Activated T-helper 1 cell treated with anti-CD3 and anti-CD28 coated beads, Interleukin-12 subunit alpha, Interleukin-12 subunit beta, Interleukin-2, Interleukin-4 antibody, amounts not matched to agents 30 ng/mL and 10 ng/mL and 1 ng/mL, durations not matched to agents 14 hours and 24 hours and 36 hours (primary cell): ENCODE results near the gene DDX11. TPM values are rescaled to one million over a fixed set of nuclear protein-coding genes. Genes with fewer than 3 reads are reported as not detected.
"Not testable (repeated sequence)": the region's sequence is repeated elsewhere in the genome, so short reads cannot be mapped to it uniquely, and the experiment has no call there.

Source experiments
- DNase-seq: peaks from one replicate; pipeline ENCODE4 v3.0.0; 2021; ENCODE audit warnings: low spot score
- H3K27ac Mint-ChIP-seq: one replicate; pipeline ENCODE4 v1.8.0; 2021; ENCODE audit warnings: mild to moderate bottlenecking, mixed read lengths
- H3K27me3 Mint-ChIP-seq: one replicate; pipeline ENCODE4 v1.8.0; 2022; ENCODE audit warnings: mild to moderate bottlenecking, moderate library complexity, mixed read lengths; ENCODE audit not compliant: insufficient read depth
- H3K36me3 Mint-ChIP-seq: one replicate; pipeline ENCODE4 v1.8.0; 2021; ENCODE audit warnings: low read depth, mixed read lengths
- H3K4me1 Mint-ChIP-seq: one replicate; pipeline ENCODE4 v1.8.0; 2021; ENCODE audit warnings: low read depth, mixed read lengths
- H3K4me3 Mint-ChIP-seq: one replicate; pipeline ENCODE4 v1.8.0; 2021; ENCODE audit warnings: mild to moderate bottlenecking, moderate library complexity, mixed read lengths
- H3K9me3 Mint-ChIP-seq: one replicate; pipeline ENCODE4 v1.8.0; 2021; ENCODE audit warnings: mixed read lengths
- intact Hi-C: fragments of 100-400 bp; cut with micrococcal nuclease; formaldehyde crosslinking; loops from one replicate; pipeline ENCODE4 v1.15.1; 2024
- total RNA-seq: library from RNA; stranded (reverse); gene quantifications from 2 replicates; pipeline ENCODE4 v1.2.3, GENCODE V29; 2022

Gene DDX11
- total RNA-seq, 1 donor from 2014 or later: 186 TPM

GRCh38 chr12:31076150-31076549 lies 2.5 kb downstream of the DDX11 start:
- not testable (repeated sequence) for DNase-seq, H3K9me3 Mint-ChIP-seq, H3K27me3 Mint-ChIP-seq, H3K4me3 Mint-ChIP-seq, H3K27ac Mint-ChIP-seq
- intact Hi-C loops: loop anchor here (10.0 kb wide), 3 partner anchors 381 to 1691 kb away; partner anchors contain the start of genes ERGIC2, ETFBKMT and IPO8
- peaks cover 28% of the 10 kb centered on the region for H3K36me3 Mint-ChIP-seq
- peaks cover 40% of the 10 kb centered on the region for H3K4me1 Mint-ChIP-seq

GRCh38 chr12:31077095-31077494 lies 3.4 kb downstream of the DDX11 start:
- not testable (repeated sequence) for H3K9me3 Mint-ChIP-seq, DNase-seq, H3K27me3 Mint-ChIP-seq, H3K27ac Mint-ChIP-seq
- H3K36me3 Mint-ChIP-seq: peaks cover 29% of the 10 kb centered on the region
- peaks cover 39% of the 10 kb centered on the region for H3K4me1 Mint-ChIP-seq
- H3K4me3 Mint-ChIP-seq: peak overlapping the region; percentile 41
- intact Hi-C loops: loop anchor here (10.0 kb wide), 3 partner anchors 382 to 1692 kb away; partner anchors contain the start of genes ERGIC2, ETFBKMT and IPO8

- H3K27me3 Mint-ChIP-seq, DNase-seq, H3K4me3 Mint-ChIP-seq, H3K27ac Mint-ChIP-seq, H3K9me3 Mint-ChIP-seq: not testable (repeated sequence)
- intact Hi-C loops: loop anchor here (10.0 kb wide), 3 partner anchors 383 to 1693 kb away; partner anchors contain the start of genes ERGIC2, ETFBKMT and IPO8
- peaks cover 29% of the 10 kb centered on the region for H3K36me3 Mint-ChIP-seq
- peaks cover 30% of the 10 kb centered on the region for H3K4me1 Mint-ChIP-seq
Measured at GRCh38 chr12:31077998-31078397, 4.3 kb downstream of the DDX11 start.

GRCh38 chr12:31079421-31079820 lies 5.8 kb downstream of the DDX11 start:
- H3K9me3 Mint-ChIP-seq, H3K4me3 Mint-ChIP-seq, H3K27me3 Mint-ChIP-seq, DNase-seq, H3K27ac Mint-ChIP-seq: not testable (repeated sequence)
- intact Hi-C loops: loop anchor here (10.0 kb wide), 3 partner anchors 385 to 1695 kb away; partner anchors contain the start of genes ERGIC2, ETFBKMT and IPO8
- Mint-ChIP-seq H3K36me3 (peaks cover 30% of the 10 kb centered on the region), H3K4me1 (peaks cover 26% of the 10 kb centered on the region)

GRCh38 chr12:31080221-31080620 lies 6.6 kb downstream of the DDX11 start:
- H3K4me3 Mint-ChIP-seq: peak overlapping the region; percentile 15
- H3K36me3 Mint-ChIP-seq: peaks cover 27% of the 10 kb centered on the region
- intact Hi-C loops, H3K27me3 Mint-ChIP-seq, DNase-seq, H3K9me3 Mint-ChIP-seq: not testable (repeated sequence)
- H3K27ac Mint-ChIP-seq: peak overlapping the region; percentile 71
- peaks cover 23% of the 10 kb centered on the region for H3K4me1 Mint-ChIP-seq

GRCh38 chr12:31081274-31081673 lies 7.6 kb downstream of the DDX11 start:
- H3K9me3 Mint-ChIP-seq, intact Hi-C loops, H3K27me3 Mint-ChIP-seq, DNase-seq, H3K27ac Mint-ChIP-seq, H3K4me3 Mint-ChIP-seq: not testable (repeated sequence)
- H3K36me3 Mint-ChIP-seq: peaks cover 27% of the 10 kb centered on the region
- peaks cover 18% of the 10 kb centered on the region for H3K4me1 Mint-ChIP-seq

- H3K36me3 Mint-ChIP-seq: peaks cover 19% of the 10 kb centered on the region
- H3K27ac Mint-ChIP-seq, intact Hi-C loops, DNase-seq, H3K27me3 Mint-ChIP-seq, H3K9me3 Mint-ChIP-seq, H3K4me3 Mint-ChIP-seq: not testable (repeated sequence)
- peaks cover 11% of the 10 kb centered on the region for H3K4me1 Mint-ChIP-seq
Measured at GRCh38 chr12:31084241-31084640, 10.6 kb downstream of the DDX11 start.

- intact Hi-C loops, H3K9me3 Mint-ChIP-seq, H3K27me3 Mint-ChIP-seq, H3K27ac Mint-ChIP-seq, H3K4me3 Mint-ChIP-seq, H3K4me1 Mint-ChIP-seq, DNase-seq: not testable (repeated sequence)
- peaks cover 13% of the 10 kb centered on the region for H3K36me3 Mint-ChIP-seq
Measured at GRCh38 chr12:31086032-31086431, 12.4 kb downstream of the DDX11 start.

GRCh38 chr12:31087486-31087885 lies 13.8 kb downstream of the DDX11 start:
- H3K4me3 Mint-ChIP-seq, intact Hi-C loops, H3K4me1 Mint-ChIP-seq, DNase-seq, H3K27ac Mint-ChIP-seq, H3K9me3 Mint-ChIP-seq, H3K27me3 Mint-ChIP-seq: not testable (repeated sequence)
- peaks cover 10% of the 10 kb centered on the region for H3K36me3 Mint-ChIP-seq

- peaks cover 13% of the 10 kb centered on the region for H3K36me3 Mint-ChIP-seq
- DNase-seq, intact Hi-C loops, H3K9me3 Mint-ChIP-seq, H3K4me1 Mint-ChIP-seq, H3K27me3 Mint-ChIP-seq, H3K27ac Mint-ChIP-seq, H3K4me3 Mint-ChIP-seq: not testable (repeated sequence)
Measured at GRCh38 chr12:31087956-31088355, 14.3 kb downstream of the DDX11 start.

- peaks cover 10% of the 10 kb centered on the region for H3K36me3 Mint-ChIP-seq
- no peak overlapping the region for H3K4me3 Mint-ChIP-seq
- no peaks in the 10 kb centered on the region for H3K4me1 Mint-ChIP-seq
- H3K27me3 Mint-ChIP-seq: no peaks in the 10 kb centered on the region
- intact Hi-C loops: no loop called here
- DNase-seq: no peak
- H3K9me3 Mint-ChIP-seq: no peaks in the 10 kb centered on the region
- H3K27ac Mint-ChIP-seq: no peak overlapping the region
Measured at GRCh38 chr12:31089072-31089471, 15.4 kb downstream of the DDX11 start.

GRCh38 chr12:31091629-31092028 lies 18.0 kb downstream of the DDX11 start:
- H3K9me3 Mint-ChIP-seq, DNase-seq, H3K27ac Mint-ChIP-seq, H3K4me3 Mint-ChIP-seq, H3K4me1 Mint-ChIP-seq, intact Hi-C loops, H3K27me3 Mint-ChIP-seq: not testable (repeated sequence)
- peaks cover 15% of the 10 kb centered on the region for H3K36me3 Mint-ChIP-seq

- DNase-seq, H3K4me1 Mint-ChIP-seq, H3K27me3 Mint-ChIP-seq, H3K9me3 Mint-ChIP-seq, intact Hi-C loops, H3K4me3 Mint-ChIP-seq, H3K27ac Mint-ChIP-seq: not testable (repeated sequence)
- peaks cover 20% of the 10 kb centered on the region for H3K36me3 Mint-ChIP-seq
Measured at GRCh38 chr12:31092718-31093117, 19.1 kb downstream of the DDX11 start.
